Measurements from ENCODE around the gene TENT4A. TPM values are rescaled to one million over a fixed set of nuclear protein-coding genes. Genes with fewer than 3 reads are reported as not detected.

The TENT4A gene
- total and polyA plus RNA-seq, 4 donors = 14.1 to 29.8 (median 22.8) TPM

DNA sequence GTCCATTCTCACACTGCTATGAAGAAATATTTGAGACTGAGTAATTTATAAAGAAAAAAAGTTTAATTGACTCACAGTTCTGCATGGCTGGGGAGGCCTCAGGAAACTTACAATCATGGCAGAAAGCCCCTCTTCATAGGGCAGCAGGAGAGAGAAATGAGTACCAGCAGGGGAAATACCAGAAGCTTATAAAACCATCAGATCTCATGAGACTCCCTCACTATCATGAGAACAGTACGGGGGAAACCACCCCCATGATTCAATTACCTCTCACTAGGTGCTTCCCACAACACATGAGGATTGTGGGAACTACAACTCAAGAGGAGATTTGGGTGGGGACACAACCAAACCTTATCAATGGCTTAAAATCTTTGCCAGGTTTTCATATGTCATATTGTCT is 20.3 kb upstream of the TENT4A start:
- Histone ChIP-seq H3K36me3 (ENCODE audit: control insufficient read depth, insufficient read depth, low read length) (no peaks in the 10 kb centered on the region), H3K4me1 (ENCODE audit: control insufficient read depth, insufficient read depth, low read length) (no peaks in the 10 kb centered on the region), H3K27ac (ENCODE audit: low read depth, low read length) (no peak overlapping the region), H3K9me3 (ENCODE audit: control insufficient read depth, insufficient read depth, low read length) (no peaks in the 10 kb centered on the region), H3K27me3 (ENCODE audit: control insufficient read depth, insufficient read depth, low read length) (no peaks in the 10 kb centered on the region), H3K4me3 (ENCODE audit: low read depth, low read length) (no peak overlapping the region)
- WGBS (ENCODE audit: insufficient coverage) = no CpG with 5 or more reads among the region's 1 CpG
- DNase-seq (ENCODE audit: low read depth in 4 of 6, low spot score in 6 of 6) = no peak

DNA sequence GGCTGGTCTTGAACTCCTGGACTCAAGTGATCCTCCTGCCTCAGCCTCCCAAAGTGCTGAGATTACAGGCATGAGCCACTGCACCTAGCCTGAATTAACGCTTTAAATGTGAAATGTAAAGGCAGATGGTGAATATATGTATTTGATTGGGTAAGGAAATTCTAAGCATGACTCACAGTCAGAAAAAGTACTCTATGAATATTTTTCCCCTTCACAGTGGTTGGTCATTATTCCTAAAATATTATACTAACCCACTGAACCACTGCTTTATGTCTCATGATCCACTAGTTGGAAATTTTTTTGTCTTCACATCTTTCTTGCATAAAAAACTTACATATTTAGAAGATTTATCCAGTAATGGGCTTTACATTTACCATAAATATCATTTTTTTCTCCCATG is 14.5 kb upstream of the TENT4A start:
- WGBS (ENCODE audit: insufficient coverage) = no CpG with 5 or more reads among the region's 1 CpG

DNA sequence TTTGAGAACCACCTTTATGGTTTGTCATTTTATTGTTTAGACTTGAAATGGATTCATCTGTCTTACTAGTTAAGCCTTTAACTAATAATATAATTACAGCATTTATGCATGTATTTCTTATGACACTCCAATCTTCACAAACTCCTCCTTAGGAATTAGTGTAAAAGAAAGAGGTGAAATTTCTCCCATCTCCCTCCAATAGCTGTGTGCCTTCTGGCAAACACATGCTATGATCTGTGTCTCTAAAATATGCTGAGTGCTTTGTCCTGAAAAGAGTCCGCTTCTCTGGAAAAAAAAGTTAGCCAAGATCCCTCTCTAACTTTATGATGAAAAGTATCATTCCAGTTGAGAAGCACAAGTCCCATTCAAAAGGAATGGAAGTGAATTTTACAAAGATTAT is 13.9 kb upstream of the TENT4A start:
- Histone ChIP-seq H3K4me1 (ENCODE audit: control insufficient read depth, insufficient read depth, low read length) (no peaks in the 10 kb centered on the region), H3K27me3 (ENCODE audit: control insufficient read depth, insufficient read depth, low read length) (no peaks in the 10 kb centered on the region), H3K27ac (ENCODE audit: low read depth, low read length) (no peak overlapping the region), H3K36me3 (ENCODE audit: control insufficient read depth, insufficient read depth, low read length) (no peaks in the 10 kb centered on the region), H3K9me3 (ENCODE audit: control insufficient read depth, insufficient read depth, low read length) (no peaks in the 10 kb centered on the region), H3K4me3 (ENCODE audit: low read depth, low read length) (no peak overlapping the region)
- no CpG with 5 or more reads among the region's 1 CpG for WGBS (ENCODE audit: insufficient coverage)
- DNase-seq (ENCODE audit: low read depth in 4 of 6, low spot score in 6 of 6) = no peak

More for the DNA sequence above, 14.5 kb upstream of the TENT4A start:
- no peaks in the 10 kb centered on the region for H3K9me3 ChIP-seq (ENCODE audit: control insufficient read depth, insufficient read depth, low read length)
- no peak overlapping the region for H3K27ac ChIP-seq (ENCODE audit: low read depth, low read length)
- H3K4me3 ChIP-seq (ENCODE audit: low read depth, low read length) = no peak overlapping the region
- DNase-seq (ENCODE audit: low read depth in 4 of 6, low spot score in 6 of 6) = no peak
- no peaks in the 10 kb centered on the region for H3K36me3 ChIP-seq (ENCODE audit: control insufficient read depth, insufficient read depth, low read length)
- no peaks in the 10 kb centered on the region for H3K4me1 ChIP-seq (ENCODE audit: control insufficient read depth, insufficient read depth, low read length)
- no peaks in the 10 kb centered on the region for H3K27me3 ChIP-seq (ENCODE audit: control insufficient read depth, insufficient read depth, low read length)

DNA sequence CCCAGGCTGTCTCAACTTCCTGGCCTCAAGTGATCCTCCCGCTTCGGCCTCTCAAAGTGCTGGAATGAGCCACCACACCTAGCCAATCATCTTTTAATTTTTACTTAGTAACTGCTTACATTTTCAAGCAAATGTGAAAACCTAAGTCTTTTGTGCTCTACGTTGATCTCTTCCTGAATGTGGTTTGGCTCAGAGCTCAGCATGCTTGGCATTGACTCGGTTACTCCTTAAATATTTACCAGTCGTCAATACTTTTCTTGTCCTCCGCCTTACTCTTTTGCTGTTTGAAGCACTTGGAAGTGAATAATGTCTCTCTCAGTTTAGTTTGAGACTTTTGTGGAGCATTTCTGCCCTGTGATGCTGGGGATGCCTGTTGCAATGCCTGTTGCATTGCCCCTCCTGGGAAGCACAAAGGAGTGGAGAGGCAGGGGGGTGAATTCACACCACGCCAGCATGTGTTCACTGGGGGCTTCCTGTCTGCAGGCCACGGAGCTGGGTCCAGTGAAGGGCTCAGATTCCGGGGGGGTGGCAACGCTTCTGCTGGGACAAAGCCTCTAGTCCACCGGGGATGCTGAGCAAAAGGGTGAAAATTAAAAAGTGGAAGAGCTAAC is 13.1 kb upstream of the TENT4A start:
- H3K9me3 ChIP-seq (ENCODE audit: control insufficient read depth, insufficient read depth, low read length) = no peaks in the 10 kb centered on the region
- H3K36me3 ChIP-seq (ENCODE audit: control insufficient read depth, insufficient read depth, low read length) = no peaks in the 10 kb centered on the region

DNA sequence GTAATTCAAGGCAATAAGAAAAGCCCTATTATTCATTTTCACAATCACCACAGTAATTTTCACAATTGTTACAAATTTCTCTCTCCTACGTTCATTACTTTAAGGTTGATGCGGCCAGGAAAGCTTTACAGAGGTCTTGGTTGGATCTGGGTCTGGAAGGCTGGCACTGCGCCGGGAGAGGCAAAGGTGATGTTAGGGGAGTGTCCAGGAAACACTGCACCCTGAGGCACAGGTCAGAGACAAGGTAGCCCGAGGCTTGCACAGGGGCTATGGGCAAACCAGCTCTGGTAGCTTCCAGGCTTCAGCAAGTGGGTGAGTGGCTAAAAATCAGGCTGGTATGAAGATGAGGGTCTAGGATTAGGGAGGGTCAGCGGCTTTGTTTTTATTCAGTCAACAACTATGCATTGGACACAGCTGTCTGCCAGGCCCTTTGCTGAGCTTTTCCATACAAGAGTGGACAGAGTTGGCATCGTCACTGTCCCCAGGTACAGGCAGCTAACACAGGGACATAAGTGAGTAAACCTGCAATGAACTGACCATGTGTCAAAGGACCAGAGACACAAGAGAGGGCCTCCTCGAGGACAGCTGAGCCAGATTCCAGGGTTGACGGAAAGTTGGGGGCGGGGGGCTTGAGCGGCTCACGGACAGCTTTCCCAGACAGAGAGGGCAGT is 12.4 kb upstream of the TENT4A start:
- 77% methylated on average over 10 of the region's 12 CpGs for WGBS (ENCODE audit: insufficient coverage)
- Histone ChIP-seq H3K4me1 (ENCODE audit: control insufficient read depth, insufficient read depth, low read length) (no peaks in the 10 kb centered on the region), H3K9me3 (ENCODE audit: control insufficient read depth, insufficient read depth, low read length) (no peaks in the 10 kb centered on the region), H3K27ac (ENCODE audit: low read depth, low read length) (no peak overlapping the region), H3K36me3 (ENCODE audit: control insufficient read depth, insufficient read depth, low read length) (no peaks in the 10 kb centered on the region), H3K27me3 (ENCODE audit: control insufficient read depth, insufficient read depth, low read length) (no peaks in the 10 kb centered on the region), H3K4me3 (ENCODE audit: low read depth, low read length) (no peak overlapping the region)
- no peak for DNase-seq (ENCODE audit: low read depth in 4 of 6, low spot score in 6 of 6)

More for the DNA sequence above, 13.1 kb upstream of the TENT4A start:
- DNase-seq (ENCODE audit: low read depth in 4 of 6, low spot score in 6 of 6) = no peak
- Histone ChIP-seq H3K4me3 (ENCODE audit: low read depth, low read length) (no peak overlapping the region), H3K27ac (ENCODE audit: low read depth, low read length) (no peak overlapping the region), H3K4me1 (ENCODE audit: control insufficient read depth, insufficient read depth, low read length) (no peaks in the 10 kb centered on the region), H3K27me3 (ENCODE audit: control insufficient read depth, insufficient read depth, low read length) (no peaks in the 10 kb centered on the region)
- WGBS (ENCODE audit: insufficient coverage) = 59% methylated on average over 5 of the region's 11 CpGs

DNA sequence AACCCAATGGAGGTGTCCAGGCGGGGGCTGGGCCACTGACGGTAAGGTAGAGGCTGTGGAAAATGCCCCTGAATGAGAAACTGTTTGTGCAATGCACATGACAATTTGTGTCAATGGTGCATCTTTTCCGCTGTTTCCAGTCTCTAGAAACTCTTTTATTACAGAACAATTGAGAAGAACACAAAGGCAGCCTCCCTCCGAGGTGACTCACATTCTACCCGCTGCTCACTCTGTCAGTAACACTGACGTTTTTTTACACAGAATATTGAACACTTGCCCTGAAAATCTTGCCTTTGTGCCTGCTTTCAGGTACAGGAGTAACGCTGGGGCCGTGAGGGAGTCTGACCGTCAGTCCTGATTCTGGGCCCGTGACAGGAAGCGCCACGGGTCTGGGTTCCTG is 11.7 kb upstream of the TENT4A start:
- Histone ChIP-seq H3K27me3 (ENCODE audit: control insufficient read depth, insufficient read depth, low read length) (no peaks in the 10 kb centered on the region), H3K4me1 (ENCODE audit: control insufficient read depth, insufficient read depth, low read length) (no peaks in the 10 kb centered on the region), H3K27ac (ENCODE audit: low read depth, low read length) (no peak overlapping the region), H3K9me3 (ENCODE audit: control insufficient read depth, insufficient read depth, low read length) (no peaks in the 10 kb centered on the region), H3K4me3 (ENCODE audit: low read depth, low read length) (no peak overlapping the region), H3K36me3 (ENCODE audit: control insufficient read depth, insufficient read depth, low read length) (no peaks in the 10 kb centered on the region)
- 52% methylated on average over 11 of the region's 12 CpGs for WGBS (ENCODE audit: insufficient coverage)
- DNase-seq (ENCODE audit: low read depth in 4 of 6, low spot score in 6 of 6) = no peak

DNA sequence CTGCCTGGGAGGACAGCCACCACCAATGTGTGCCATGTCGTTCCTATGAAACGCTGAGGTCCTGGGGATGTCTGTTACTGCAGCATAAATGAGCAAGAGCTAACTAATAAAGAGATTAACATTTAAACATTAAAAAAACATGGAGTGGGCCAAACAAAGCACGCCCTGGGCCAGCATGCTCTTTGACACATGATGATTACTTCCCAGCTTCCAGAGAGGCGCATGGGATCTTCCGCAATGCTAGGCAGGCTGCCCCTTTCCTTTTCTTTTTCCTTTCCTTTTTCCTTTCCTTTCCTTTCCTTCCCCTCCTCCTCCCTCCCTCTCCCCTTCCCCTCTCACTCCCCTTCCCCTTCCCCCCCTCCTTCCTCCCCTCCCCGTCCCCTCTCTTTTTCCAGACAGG is 10.6 kb upstream of the TENT4A start:
- no peak for DNase-seq (ENCODE audit: low read depth in 4 of 6, low spot score in 6 of 6)
- no peaks in the 10 kb centered on the region for H3K9me3 ChIP-seq (ENCODE audit: control insufficient read depth, insufficient read depth, low read length)
- H3K4me1 ChIP-seq (ENCODE audit: control insufficient read depth, insufficient read depth, low read length) = no peaks in the 10 kb centered on the region
- WGBS (ENCODE audit: insufficient coverage) = 100% methylated on average over 2 of the region's 6 CpGs
- no peaks in the 10 kb centered on the region for H3K27me3 ChIP-seq (ENCODE audit: control insufficient read depth, insufficient read depth, low read length)
- no peak overlapping the region for H3K4me3 ChIP-seq (ENCODE audit: low read depth, low read length)
- no peaks in the 10 kb centered on the region for H3K36me3 ChIP-seq (ENCODE audit: control insufficient read depth, insufficient read depth, low read length)
- no peak overlapping the region for H3K27ac ChIP-seq (ENCODE audit: low read depth, low read length)

DNA sequence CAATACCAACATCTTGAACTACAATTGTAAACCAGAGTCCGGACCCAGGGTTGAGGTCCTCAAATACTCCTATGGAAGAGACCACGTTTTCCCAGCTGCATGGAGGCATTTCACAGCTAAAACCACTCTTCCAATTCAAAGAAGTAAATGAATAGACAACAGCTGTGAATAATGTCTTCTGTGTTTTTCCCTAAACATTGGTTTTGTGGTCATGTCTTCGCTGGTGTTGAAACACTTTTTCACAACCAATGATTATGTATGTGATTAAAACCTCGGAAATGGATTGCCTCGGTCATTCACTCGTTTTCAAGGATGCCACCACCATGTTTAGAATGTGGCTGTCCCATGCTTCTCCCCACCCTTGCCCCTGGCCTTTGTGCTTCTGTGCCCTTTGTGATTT is 9.4 kb upstream of the TENT4A start:
- Histone ChIP-seq H3K4me3 (ENCODE audit: low read depth, low read length) (no peak overlapping the region), H3K27me3 (ENCODE audit: control insufficient read depth, insufficient read depth, low read length) (no peaks in the 10 kb centered on the region), H3K27ac (ENCODE audit: low read depth, low read length) (no peak overlapping the region), H3K9me3 (ENCODE audit: control insufficient read depth, insufficient read depth, low read length) (no peaks in the 10 kb centered on the region), H3K4me1 (ENCODE audit: control insufficient read depth, insufficient read depth, low read length) (no peaks in the 10 kb centered on the region), H3K36me3 (ENCODE audit: control insufficient read depth, insufficient read depth, low read length) (no peaks in the 10 kb centered on the region)
- 61% methylated on average over 4 of the region's 6 CpGs for WGBS (ENCODE audit: insufficient coverage)
- DNase-seq (ENCODE audit: low read depth in 4 of 6, low spot score in 6 of 6) = no peak

DNA sequence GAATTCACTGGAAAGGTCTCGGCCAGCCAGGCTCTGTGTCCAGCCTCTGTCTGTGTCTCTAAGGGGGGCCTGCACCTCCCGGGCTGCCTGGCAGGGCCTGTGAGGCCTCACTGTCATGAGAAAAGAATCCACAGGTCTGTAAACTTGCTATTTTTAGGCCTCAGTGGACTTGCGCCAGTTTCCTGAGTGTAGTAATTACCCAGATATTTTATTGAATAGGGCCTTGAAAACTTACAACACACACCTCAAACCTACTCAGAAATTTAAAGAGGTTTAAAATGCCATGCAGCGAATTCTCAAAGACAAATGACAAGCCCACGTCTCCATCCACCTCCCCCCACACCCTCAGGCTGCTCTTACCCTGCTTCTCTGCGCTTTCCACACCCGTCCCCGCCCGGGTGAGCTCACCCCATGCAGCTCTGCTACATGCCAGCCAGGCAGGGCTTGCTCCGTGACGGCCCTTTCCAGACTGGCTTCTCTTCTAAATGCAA is 8.8 kb upstream of the TENT4A start:
- no peak for DNase-seq (ENCODE audit: low read depth in 4 of 6, low spot score in 6 of 6)
- H3K4me1 ChIP-seq (ENCODE audit: control insufficient read depth, insufficient read depth, low read length) = no peaks in the 10 kb centered on the region
- H3K9me3 ChIP-seq (ENCODE audit: control insufficient read depth, insufficient read depth, low read length) = no peaks in the 10 kb centered on the region
- H3K27ac ChIP-seq (ENCODE audit: low read depth, low read length) = no peak overlapping the region
- no peaks in the 10 kb centered on the region for H3K36me3 ChIP-seq (ENCODE audit: control insufficient read depth, insufficient read depth, low read length)
- WGBS (ENCODE audit: insufficient coverage) = 68% methylated on average over 10 of the region's 11 CpGs
- no peak overlapping the region for H3K4me3 ChIP-seq (ENCODE audit: low read depth, low read length)
- H3K27me3 ChIP-seq (ENCODE audit: control insufficient read depth, insufficient read depth, low read length) = no peaks in the 10 kb centered on the region

DNA sequence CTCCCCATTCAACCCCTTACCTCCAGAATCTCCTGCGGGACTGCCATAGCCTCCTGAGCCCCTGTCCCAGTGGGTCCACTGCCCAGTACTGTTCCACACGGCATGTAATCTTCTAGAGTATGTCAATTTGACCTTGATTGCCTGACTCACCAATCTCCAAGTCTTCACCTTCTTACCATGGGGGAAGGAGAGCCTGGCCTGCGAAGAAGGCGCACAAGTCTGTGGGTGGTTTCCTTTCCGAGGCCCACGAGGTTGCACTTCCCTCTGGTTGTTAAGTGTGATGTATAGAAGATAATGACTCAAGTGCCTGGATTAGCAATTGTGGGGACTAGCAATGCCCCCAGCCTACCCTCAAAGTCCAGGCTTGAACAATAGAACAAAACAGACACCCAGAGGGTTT is 8.1 kb upstream of the TENT4A start:
- Histone ChIP-seq H3K4me3 (ENCODE audit: low read depth, low read length) (no peak overlapping the region), H3K27ac (ENCODE audit: low read depth, low read length) (no peak overlapping the region), H3K36me3 (ENCODE audit: control insufficient read depth, insufficient read depth, low read length) (no peaks in the 10 kb centered on the region), H3K27me3 (ENCODE audit: control insufficient read depth, insufficient read depth, low read length) (no peaks in the 10 kb centered on the region), H3K4me1 (ENCODE audit: control insufficient read depth, insufficient read depth, low read length) (no peaks in the 10 kb centered on the region), H3K9me3 (ENCODE audit: control insufficient read depth, insufficient read depth, low read length) (no peaks in the 10 kb centered on the region)
- no peak for DNase-seq (ENCODE audit: low read depth in 4 of 6, low spot score in 6 of 6)
- 100% methylated on average over 1 of the region's 6 CpGs for WGBS (ENCODE audit: insufficient coverage)
